ENCODE data around the gene PREX1.
"Not testable (repeated sequence)": the region's sequence is repeated elsewhere in the genome, so short reads cannot be mapped to it uniquely, and the experiment has no call there.

The PREX1 gene

GRCh38 chr20:48831718-48832404 is 4.1 kb upstream of the PREX1 start:
- no peak for DNase-seq (ENCODE audit: extremely low read depth, insufficient read length)
- no peaks in the 10 kb centered on the region for H3K27me3 ChIP-seq (replicated peaks; ENCODE audit: control insufficient read depth, insufficient read depth, low read length)
- TF ChIP-seq CTCF (IDR thresholded peaks at IDR 0.05; ENCODE audit: insufficient read depth, low read length, poor library complexity, severe bottlenecking): no peak
- no peak overlapping the region for H3K4me3 ChIP-seq (replicated peaks; ENCODE audit: low read depth, low read length)
- H3K36me3 ChIP-seq (ENCODE audit: control insufficient read depth, insufficient read depth, low read length): no peaks in the 10 kb centered on the region

DNA sequence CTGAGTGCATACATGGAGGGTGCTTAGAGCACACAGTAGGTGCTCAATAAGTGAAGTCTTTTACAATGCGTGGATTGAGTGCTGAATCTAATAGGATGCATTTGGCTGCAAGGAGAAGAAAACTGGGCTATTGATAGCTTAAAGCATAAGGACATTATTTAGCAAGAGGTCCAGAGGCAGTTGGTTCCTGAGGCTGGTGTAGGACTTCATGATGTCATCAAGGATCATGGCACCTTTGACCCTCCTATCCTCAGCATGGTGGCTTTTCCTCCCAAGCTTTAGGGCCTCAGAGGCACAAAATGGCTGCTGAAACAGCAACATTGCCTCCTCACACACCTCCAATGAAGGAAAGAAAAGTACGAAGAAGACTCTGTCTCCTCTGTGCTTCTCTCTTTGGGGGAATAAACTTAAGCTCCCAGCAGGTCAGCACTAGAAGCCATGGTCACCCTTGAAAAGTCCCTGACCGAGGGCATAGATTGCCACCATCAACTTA is 3.1 kb upstream of the PREX1 start:
- no peak for DNase-seq (ENCODE audit: extremely low read depth, insufficient read length)
- Histone ChIP-seq H3K27me3 (replicated peaks; ENCODE audit: control insufficient read depth, insufficient read depth, low read length) (no peaks in the 10 kb centered on the region), H3K36me3 (ENCODE audit: control insufficient read depth, insufficient read depth, low read length) (no peaks in the 10 kb centered on the region), H3K4me3 (replicated peaks; ENCODE audit: low read depth, low read length) (no peak overlapping the region)
- TF ChIP-seq CTCF (IDR thresholded peaks at IDR 0.05; ENCODE audit: insufficient read depth, low read length, poor library complexity, severe bottlenecking): no peak

DNA sequence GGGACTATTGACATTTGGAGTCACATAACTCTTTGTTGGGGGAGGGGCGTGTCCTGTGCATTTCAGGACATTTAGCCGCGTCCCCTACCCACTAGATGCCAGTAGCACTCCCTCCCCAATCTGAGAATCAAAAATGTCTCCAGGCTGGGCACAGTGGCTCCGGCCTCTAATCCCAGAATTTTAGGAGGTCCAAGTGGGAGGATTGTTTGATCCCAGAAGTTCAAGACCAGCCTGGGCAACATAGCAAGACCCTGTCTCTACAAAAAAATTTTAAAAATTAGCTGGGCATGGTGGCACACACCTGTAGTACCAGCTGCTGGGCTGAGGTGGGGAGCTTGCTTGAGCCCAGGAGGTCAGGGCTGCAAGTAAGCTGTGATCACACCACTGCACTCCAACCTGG is 2.1 kb upstream of the PREX1 start:
- DNase-seq (ENCODE audit: extremely low read depth, insufficient read length): no peak
- H3K27me3 ChIP-seq (replicated peaks; ENCODE audit: control insufficient read depth, insufficient read depth, low read length): no peaks in the 10 kb centered on the region
- no peak for TF ChIP-seq CTCF (IDR thresholded peaks at IDR 0.05; ENCODE audit: insufficient read depth, low read length, poor library complexity, severe bottlenecking)

DNA sequence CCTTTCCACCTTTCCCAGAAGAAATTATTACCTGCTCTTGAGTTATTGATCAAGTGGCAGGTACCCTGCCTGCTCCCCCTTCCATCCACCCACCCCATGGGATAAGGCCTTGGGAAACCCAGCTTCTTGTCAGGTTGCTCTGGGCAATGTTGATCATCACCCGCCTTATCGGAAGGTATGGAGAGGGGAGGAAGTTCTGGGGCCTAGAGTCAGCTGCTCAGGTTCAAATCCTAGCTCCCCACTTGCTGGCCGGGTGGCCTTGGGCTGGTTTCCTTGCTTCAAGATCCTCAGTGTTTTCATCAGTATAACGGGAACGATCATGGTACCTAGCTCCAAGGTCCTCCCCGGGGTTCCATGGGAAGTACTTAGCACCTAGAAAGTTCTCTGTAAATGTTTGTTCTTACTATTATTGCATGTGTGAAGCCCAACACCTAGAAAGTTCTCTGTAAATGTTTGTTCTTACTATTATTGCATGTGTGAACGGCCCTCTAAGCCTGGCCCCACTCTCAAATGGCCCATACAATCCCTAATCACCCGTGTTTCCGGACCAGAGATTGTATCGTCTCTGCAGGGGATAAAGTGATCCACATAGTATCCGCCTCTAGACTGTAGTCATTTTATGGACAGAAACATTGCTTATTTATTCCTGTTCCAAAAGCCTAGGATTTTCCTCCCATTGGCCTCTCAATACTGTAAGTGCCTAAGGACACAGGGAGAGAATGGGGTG is 1.1 kb upstream of the PREX1 start:
- no peak for TF ChIP-seq CTCF (IDR thresholded peaks at IDR 0.05; ENCODE audit: insufficient read depth, low read length, poor library complexity, severe bottlenecking)
- H3K27me3 ChIP-seq (replicated peaks; ENCODE audit: control insufficient read depth, insufficient read depth, low read length): no peaks in the 10 kb centered on the region
- no peak for DNase-seq (ENCODE audit: extremely low read depth, insufficient read length)
- peak overlapping the region; percentile 69 for H3K4me3 ChIP-seq (replicated peaks; ENCODE audit: low read depth, low read length)
- H3K36me3 ChIP-seq (ENCODE audit: control insufficient read depth, insufficient read depth, low read length): no peaks in the 10 kb centered on the region

More for the DNA sequence above, 2.1 kb upstream of the PREX1 start:
- no peaks in the 10 kb centered on the region for H3K36me3 ChIP-seq (ENCODE audit: control insufficient read depth, insufficient read depth, low read length)
- H3K4me3 ChIP-seq (replicated peaks; ENCODE audit: low read depth, low read length): no peak overlapping the region

- no peak for TF ChIP-seq CTCF (IDR thresholded peaks at IDR 0.05; ENCODE audit: insufficient read depth, low read length, poor library complexity, severe bottlenecking)
- Histone ChIP-seq H3K36me3 (ENCODE audit: control insufficient read depth, insufficient read depth, low read length) (no peaks in the 10 kb centered on the region), H3K4me3 (replicated peaks; ENCODE audit: low read depth, low read length) (peak overlapping the region; percentile 90), H3K27me3 (replicated peaks; ENCODE audit: control insufficient read depth, insufficient read depth, low read length) (no peaks in the 10 kb centered on the region)
- DNase-seq (ENCODE audit: extremely low read depth, insufficient read length): peak; percentile 67
Observed at GRCh38 chr20:48826883-48827771, 672 bp downstream of the PREX1 start.

DNA sequence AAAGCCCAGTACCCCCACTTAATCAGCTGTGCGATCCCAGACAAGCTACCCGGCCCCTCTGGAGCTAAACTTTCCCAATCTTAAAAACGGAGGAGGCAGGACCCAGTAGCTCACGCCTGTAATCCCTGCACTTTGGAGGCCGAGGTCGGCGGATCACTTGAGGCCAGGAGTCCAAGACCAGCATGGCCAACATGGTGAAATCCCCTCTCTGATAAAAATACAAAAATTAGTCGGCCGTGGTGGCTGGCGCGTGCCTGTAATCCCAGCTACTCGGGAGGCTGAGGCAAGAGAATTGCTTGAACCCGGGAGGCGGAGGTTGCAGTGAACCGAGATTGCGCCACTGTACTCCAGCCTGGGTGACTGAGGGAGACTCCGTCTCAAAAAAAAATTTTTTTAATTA is 1.3 kb downstream of the PREX1 start:
- not testable (repeated sequence) for DNase-seq (ENCODE audit: extremely low read depth, insufficient read length); H3K27me3 ChIP-seq (replicated peaks; ENCODE audit: control insufficient read depth, insufficient read depth, low read length); H3K36me3 ChIP-seq (ENCODE audit: control insufficient read depth, insufficient read depth, low read length)
- H3K4me3 ChIP-seq (replicated peaks; ENCODE audit: low read depth, low read length): peak overlapping the region; percentile 90
